IMR-90 (cell line): ENCODE measurements around the gene INTS6L.

ENCODE experiments used
- CEBPB ChIP-seq: IDR thresholded peaks from 2 replicates; pipeline ENCODE4 v1.6.1; 2012; ENCODE audit warnings: low read depth, low read length, improper control_type of control experiment
- CHD1 ChIP-seq: IDR thresholded peaks from 2 replicates; pipeline ENCODE4 v1.6.1; 2012; ENCODE audit warnings: low read depth, low read length, improper control_type of control experiment
- FOS ChIP-seq: fragments of 150-350 bp; IDR thresholded peaks from 2 replicates; pipeline ENCODE4 v1.6.1; 2016; ENCODE audit warnings: low read depth, low read length
- MXI1 ChIP-seq: IDR thresholded peaks from 2 replicates; pipeline ENCODE4 v1.6.1; 2012; ENCODE audit warnings: low read depth, mild to moderate bottlenecking, low read length, moderate library complexity, borderline replicate concordance
- NFE2L2 ChIP-seq: fragments of 150-350 bp; IDR thresholded peaks from 2 replicates; pipeline ENCODE4 v1.6.1; 2016; ENCODE audit warnings: low read depth, mild to moderate bottlenecking, low read length
- POLR2A ChIP-seq: IDR thresholded peaks from 2 replicates; pipeline ENCODE4 v1.6.1; 2012; ENCODE audit warnings: mild to moderate bottlenecking, low read depth, low read length
- RAD21 ChIP-seq: IDR thresholded peaks from 2 replicates; pipeline ENCODE4 v1.6.1; 2012; ENCODE audit warnings: low read length, improper control_type of control experiment
- RCOR1 ChIP-seq: IDR thresholded peaks from 2 replicates; pipeline ENCODE4 v1.6.1; 2012; ENCODE audit warnings: mild to moderate bottlenecking, low read length, improper control_type of control experiment; ENCODE audit not compliant: insufficient replicate concordance
- RFX5 ChIP-seq: IDR thresholded peaks from 2 replicates; pipeline ENCODE4 v1.8.0; 2012; ENCODE audit warnings: low read depth, mild to moderate bottlenecking, low read length, moderate library complexity
- SMC3 ChIP-seq: fragments of 150-350 bp; IDR thresholded peaks from 2 replicates; pipeline ENCODE4 v1.6.1; 2016; ENCODE audit warnings: low read depth, mild to moderate bottlenecking, antibody characterized with exemption, low read length, moderate library complexity
- TF ChIP-seq, protein P1 (sequence below): conservative IDR thresholded peaks from 2 replicates; pipeline ENCODE4 v1.5.1; 2012; ENCODE audit warnings: mild to moderate bottlenecking, low read depth, low read length, improper control_type of control experiment
- TF ChIP-seq, protein P2 (sequence below): fragments of 150-350 bp; IDR thresholded peaks from 2 replicates; pipeline ENCODE4 v1.6.1; 2016; ENCODE audit warnings: low read depth, mild to moderate bottlenecking, low read length, moderate library complexity, borderline replicate concordance
- TF ChIP-seq, protein P3 (sequence below): fragments of 150-350 bp; IDR thresholded peaks from 2 replicates; pipeline ENCODE4 v1.6.1; 2017; ENCODE audit warnings: mild to moderate bottlenecking, antibody characterized with exemption, low read length, low read depth

DNA sequence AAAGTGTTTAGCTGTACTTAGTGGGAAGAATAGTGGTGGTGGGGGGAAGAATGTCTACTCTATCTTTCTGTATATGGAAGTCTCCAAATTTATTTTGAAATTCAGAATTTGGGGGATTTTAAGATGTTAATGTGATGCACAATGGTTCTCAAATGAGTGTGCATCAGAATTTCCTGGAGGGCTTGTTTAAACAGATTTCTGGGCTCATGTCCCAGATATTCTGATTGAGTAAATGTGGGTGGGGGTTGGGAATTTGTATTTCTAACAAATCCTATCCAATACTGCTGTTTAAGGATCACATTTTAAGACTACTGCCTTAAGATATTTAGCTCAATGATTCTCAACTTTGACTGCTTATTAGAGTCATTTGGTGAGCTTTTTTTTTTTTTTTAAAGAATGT lies 15.1 kb upstream of the INTS6L start:
- TF ChIP-seq RAD21 (no peak), RFX5 (no peak), MXI1 (no peak), POLR2A (no peak), FOS (no peak), CHD1 (no peak), SMC3 (no peak), CEBPB (no peak), NFE2L2 (no peak), RCOR1 (no peak)
- TF ChIP-seq, protein P1, sequence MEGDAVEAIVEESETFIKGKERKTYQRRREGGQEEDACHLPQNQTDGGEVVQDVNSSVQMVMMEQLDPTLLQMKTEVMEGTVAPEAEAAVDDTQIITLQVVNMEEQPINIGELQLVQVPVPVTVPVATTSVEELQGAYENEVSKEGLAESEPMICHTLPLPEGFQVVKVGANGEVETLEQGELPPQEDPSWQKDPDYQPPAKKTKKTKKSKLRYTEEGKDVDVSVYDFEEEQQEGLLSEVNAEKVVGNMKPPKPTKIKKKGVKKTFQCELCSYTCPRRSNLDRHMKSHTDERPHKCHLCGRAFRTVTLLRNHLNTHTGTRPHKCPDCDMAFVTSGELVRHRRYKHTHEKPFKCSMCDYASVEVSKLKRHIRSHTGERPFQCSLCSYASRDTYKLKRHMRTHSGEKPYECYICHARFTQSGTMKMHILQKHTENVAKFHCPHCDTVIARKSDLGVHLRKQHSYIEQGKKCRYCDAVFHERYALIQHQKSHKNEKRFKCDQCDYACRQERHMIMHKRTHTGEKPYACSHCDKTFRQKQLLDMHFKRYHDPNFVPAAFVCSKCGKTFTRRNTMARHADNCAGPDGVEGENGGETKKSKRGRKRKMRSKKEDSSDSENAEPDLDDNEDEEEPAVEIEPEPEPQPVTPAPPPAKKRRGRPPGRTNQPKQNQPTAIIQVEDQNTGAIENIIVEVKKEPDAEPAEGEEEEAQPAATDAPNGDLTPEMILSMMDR, result no peak
- TF ChIP-seq, protein P2, sequence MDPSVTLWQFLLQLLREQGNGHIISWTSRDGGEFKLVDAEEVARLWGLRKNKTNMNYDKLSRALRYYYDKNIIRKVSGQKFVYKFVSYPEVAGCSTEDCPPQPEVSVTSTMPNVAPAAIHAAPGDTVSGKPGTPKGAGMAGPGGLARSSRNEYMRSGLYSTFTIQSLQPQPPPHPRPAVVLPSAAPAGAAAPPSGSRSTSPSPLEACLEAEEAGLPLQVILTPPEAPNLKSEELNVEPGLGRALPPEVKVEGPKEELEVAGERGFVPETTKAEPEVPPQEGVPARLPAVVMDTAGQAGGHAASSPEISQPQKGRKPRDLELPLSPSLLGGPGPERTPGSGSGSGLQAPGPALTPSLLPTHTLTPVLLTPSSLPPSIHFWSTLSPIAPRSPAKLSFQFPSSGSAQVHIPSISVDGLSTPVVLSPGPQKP, result no peak
- TF ChIP-seq, protein P3, sequence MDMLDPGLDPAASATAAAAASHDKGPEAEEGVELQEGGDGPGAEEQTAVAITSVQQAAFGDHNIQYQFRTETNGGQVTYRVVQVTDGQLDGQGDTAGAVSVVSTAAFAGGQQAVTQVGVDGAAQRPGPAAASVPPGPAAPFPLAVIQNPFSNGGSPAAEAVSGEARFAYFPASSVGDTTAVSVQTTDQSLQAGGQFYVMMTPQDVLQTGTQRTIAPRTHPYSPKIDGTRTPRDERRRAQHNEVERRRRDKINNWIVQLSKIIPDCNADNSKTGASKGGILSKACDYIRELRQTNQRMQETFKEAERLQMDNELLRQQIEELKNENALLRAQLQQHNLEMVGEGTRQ, result no peak
